ENCODE measurements around the gene DLG2.
"Not testable (repeated sequence)": the region's sequence is repeated elsewhere in the genome, so short reads cannot be mapped to it uniquely, and the experiment has no call there.

The DLG2 gene

GRCh38 chr11:85276332-85276731 is 350.8 kb downstream of the DLG2 start:
- no peak for TF ChIP-seq CTCF (IDR thresholded peaks at IDR 0.05; ENCODE audit: control insufficient read depth, extremely low read depth, insufficient read depth)
- no peak for DNase-seq (ENCODE audit: low read depth)

GRCh38 chr11:85270315-85270714 is 356.8 kb downstream of the DLG2 start:
- DNase-seq (ENCODE audit: low read depth); H3K4me3 ChIP-seq (ENCODE audit: low read depth, low read length): not testable (repeated sequence)

More at GRCh38 chr11:85276332-85276731, 350.8 kb downstream of the DLG2 start:
- H3K4me3 ChIP-seq (ENCODE audit: low read depth, low read length), result no peak overlapping the region

GRCh38 chr11:85269109-85269508 is 358.0 kb downstream of the DLG2 start:
- TF ChIP-seq CTCF (IDR thresholded peaks at IDR 0.05; ENCODE audit: control insufficient read depth, extremely low read depth, insufficient read depth), result no peak
- H3K4me3 ChIP-seq (ENCODE audit: low read depth, low read length), result no peak overlapping the region
- peak; percentile 83 for DNase-seq (ENCODE audit: low read depth)

GRCh38 chr11:85266646-85267045 is 360.5 kb downstream of the DLG2 start:
- DNase-seq (ENCODE audit: low read depth), result no peak
- TF ChIP-seq CTCF (IDR thresholded peaks at IDR 0.05; ENCODE audit: control insufficient read depth, extremely low read depth, insufficient read depth), result no peak
- no peak overlapping the region for H3K4me3 ChIP-seq (ENCODE audit: low read depth, low read length)

GRCh38 chr11:85263328-85263727 is 363.8 kb downstream of the DLG2 start:
- no peak for TF ChIP-seq CTCF (IDR thresholded peaks at IDR 0.05; ENCODE audit: control insufficient read depth, extremely low read depth, insufficient read depth)
- no peak for DNase-seq (ENCODE audit: low read depth)
- H3K4me3 ChIP-seq (ENCODE audit: low read depth, low read length), result no peak overlapping the region

- no peak overlapping the region for H3K4me3 ChIP-seq (ENCODE audit: low read depth, low read length)
- DNase-seq (ENCODE audit: low read depth), result no peak
- TF ChIP-seq CTCF (IDR thresholded peaks at IDR 0.05; ENCODE audit: control insufficient read depth, extremely low read depth, insufficient read depth), result no peak
Measured at GRCh38 chr11:85257837-85258236, 369.3 kb downstream of the DLG2 start.

- DNase-seq (ENCODE audit: low read depth), result no peak
- no peak for TF ChIP-seq CTCF (IDR thresholded peaks at IDR 0.05; ENCODE audit: control insufficient read depth, extremely low read depth, insufficient read depth)
- no peak overlapping the region for H3K4me3 ChIP-seq (ENCODE audit: low read depth, low read length)
Measured at GRCh38 chr11:85256433-85256832, 370.7 kb downstream of the DLG2 start.
